Activated CD4-positive, alpha-beta T cell treated with anti-CD3 and anti-CD28 coated beads, Interleukin-2, amount 50 U/mL, for 4 hours (primary cell): Measurements from ENCODE around the gene TICAM1.

ENCODE experiments used
- DNase-seq, 2 experiments: peaks; one replicate each; pipeline ENCODE4 v3.0.0-alpha.2; 2020

TICAM1 gene

DNA sequence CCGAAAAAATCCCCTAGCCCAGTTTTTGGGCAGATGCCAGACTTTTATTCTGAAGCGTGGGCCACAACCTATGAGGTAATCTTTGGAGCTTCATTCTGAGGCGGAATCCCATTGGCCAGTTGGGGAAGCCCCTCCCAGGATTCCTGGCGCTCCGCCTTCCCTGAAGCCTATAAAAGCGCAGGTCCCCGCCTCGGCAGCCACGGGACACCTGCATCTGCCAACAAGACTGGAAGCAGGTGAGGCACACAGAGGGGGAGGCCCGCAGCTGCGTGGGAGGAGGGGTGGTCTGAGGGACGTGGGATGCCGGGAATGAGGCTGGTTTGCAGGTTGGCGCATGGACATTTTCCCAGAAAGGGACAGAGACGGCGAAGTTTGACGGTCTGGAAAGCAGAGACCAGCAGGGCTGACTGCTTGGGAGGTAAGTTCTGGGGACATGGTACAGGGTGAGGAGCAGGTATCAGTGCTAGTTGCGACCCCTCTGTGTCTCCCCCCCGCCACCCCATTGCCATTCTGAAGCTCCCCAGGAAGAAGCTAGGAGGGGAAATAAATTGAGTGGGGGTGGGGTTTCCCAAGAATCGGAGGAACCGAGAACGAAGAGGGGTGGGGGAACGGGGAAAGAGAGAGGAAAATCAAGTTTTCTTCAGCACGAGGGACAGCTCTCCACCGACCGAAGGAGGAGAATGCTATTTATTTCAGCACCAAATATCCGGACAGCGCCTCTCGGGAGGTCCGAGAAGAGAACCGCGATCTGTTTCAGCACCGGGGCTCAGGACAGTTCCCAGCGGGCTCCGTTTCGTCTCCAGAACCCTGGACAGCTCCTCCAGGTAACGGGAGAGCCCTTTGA is 62.4 kb downstream of the TICAM1 start:
- peak; percentile 61 to 62 for DNase-seq
